ENCODE results near the gene LEMD1.
"Not testable (repeated sequence)": the region's sequence is repeated elsewhere in the genome, so short reads cannot be mapped to it uniquely, and the experiment has no call there.

LEMD1 gene

DNA sequence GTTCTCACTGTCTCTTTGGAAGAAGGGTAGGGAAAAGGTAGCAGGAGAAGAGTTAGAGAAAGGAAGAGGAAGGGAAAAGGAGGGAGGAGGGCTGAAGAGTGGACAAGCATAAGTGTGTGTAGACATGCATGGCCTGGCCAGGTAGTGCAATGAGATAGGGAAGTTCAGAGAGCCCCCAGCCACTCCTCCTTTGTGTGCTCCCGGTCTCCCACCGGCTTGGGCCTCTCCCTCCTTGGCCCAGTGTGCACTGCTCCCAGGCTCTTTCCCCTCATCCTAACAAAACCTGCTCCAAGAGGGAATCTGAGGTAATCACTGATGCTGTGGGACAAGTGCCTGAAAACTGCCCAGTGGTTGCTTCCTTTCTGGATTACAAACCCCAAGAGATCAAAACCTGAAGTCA is 10.3 kb upstream of the LEMD1 start:
- in situ Hi-C loops (cut with HindIII; ENCODE audit: low sequenced_read_pairs) = loop anchor here (5.0 kb wide), 1 partner anchor 70 kb away; the partner anchor contains the start of gene CDK18

DNA sequence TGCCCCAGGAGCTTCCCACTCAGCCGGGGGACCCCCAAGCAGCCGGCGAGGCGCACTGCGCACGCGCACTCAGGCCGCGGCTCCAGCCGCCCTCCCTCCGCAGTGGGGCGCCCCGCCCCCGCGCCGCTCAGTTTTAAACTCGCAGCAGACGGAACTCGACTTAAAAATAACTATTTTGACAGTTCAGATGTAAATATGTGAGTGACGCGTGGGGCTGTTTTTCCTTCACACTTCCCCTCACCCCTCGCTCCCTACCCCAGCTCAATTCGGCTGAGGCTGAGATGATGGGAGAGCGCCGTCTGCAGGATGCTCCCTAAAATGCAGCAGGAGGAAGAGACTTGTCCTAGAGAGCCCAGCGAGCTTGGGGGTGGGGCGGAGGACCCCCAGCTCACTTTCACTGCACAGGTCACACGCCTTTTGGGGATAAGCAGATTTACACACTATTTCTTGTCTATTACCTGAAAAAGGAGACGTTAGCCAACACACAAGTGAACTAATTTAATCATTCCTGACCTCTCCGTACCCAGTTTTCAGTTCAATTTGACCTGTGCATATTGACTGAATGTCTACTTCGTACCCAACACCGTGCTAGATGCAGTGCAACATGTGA is 8.9 kb upstream of the LEMD1 start:
- in situ Hi-C loops (cut with HindIII; ENCODE audit: low sequenced_read_pairs) = loop anchor here (5.0 kb wide), 1 partner anchor 72 kb away; the partner anchor contains the start of gene CDK18

DNA sequence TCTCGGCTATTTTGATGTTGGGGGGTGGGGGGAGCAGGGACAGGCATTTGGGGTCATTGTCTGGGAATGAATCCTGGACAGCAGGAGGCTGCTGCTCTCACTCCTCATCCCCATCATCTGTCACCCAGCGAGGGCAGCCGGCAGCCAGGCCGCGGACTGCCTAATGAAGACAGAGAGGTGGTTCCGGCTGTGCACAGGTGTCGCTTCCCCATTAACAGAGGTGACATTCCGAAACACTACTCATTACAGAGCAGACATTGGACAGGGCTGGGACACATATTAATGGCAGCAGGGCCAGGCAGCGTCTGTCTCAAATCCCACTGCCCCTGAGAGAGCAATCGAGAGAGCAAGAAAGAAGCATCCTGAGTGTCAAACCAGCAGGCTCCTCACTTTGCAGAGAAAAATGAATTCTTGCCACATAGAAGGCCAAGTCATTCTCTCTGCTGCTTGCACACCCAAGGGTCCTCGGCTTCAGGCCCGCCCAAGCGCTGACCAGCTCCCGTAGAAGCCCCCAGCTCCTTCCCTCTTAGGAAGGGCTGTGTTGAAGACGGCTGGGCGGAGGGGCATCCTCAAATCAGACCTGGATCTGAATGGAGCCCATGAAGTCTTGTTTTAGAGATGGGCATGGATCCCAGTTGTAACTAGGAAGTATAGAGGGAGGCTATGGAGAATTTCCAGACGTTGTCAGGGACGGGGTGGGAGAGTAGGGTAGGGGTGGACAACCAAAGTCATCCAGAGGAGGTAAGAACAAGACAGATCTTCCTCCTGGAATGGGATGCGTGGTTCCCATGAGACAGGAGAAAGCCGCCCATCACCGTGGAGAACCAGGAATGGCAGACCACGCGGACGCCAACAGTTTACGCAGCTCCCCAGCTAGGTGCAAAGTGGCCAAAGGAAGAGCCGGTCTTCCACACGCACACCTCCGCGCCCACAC is 8.2 kb upstream of the LEMD1 start:
- in situ Hi-C loops (cut with HindIII; ENCODE audit: low sequenced_read_pairs) = loop anchor here (5.0 kb wide), 3 partner anchors 58 to 92 kb away; partner anchors contain the start of gene CDK18

DNA sequence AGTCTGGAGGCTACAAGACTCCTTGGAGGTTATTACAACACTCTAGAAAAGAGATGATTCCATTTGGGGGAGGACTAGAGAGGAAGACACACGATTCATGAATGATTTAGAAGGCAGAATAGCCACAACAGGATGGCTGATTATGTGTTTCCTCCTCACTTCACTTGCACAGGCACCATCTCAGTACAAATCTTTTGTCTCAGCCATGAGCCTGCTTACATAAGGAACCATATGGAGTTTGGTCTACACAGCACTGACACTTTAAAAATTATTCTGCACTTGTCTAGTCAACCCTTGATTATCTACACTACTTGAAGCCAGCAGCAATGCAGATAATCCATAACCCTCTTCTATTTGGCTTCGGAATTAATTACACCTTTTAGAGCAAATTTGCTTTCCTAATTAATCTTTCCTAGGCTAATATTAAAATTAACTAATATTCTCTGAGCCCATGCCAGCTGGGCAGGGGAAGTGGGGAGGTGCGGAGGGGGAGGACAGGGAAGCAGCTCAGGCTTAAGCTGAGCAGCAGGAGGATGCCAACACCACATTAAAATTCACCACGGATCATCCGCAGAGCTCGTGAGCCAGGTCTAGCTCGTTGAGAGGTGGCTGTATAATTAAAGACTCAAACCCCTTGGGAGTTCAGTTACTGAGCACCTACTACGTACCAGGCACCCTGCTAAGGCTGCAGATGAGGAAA is 3.2 kb upstream of the LEMD1 start:
- in situ Hi-C loops (cut with HindIII; ENCODE audit: low sequenced_read_pairs) = loop anchor here (5.0 kb wide), 2 partner anchors 53 to 97 kb away; no protein-coding TSS in a partner anchor

DNA sequence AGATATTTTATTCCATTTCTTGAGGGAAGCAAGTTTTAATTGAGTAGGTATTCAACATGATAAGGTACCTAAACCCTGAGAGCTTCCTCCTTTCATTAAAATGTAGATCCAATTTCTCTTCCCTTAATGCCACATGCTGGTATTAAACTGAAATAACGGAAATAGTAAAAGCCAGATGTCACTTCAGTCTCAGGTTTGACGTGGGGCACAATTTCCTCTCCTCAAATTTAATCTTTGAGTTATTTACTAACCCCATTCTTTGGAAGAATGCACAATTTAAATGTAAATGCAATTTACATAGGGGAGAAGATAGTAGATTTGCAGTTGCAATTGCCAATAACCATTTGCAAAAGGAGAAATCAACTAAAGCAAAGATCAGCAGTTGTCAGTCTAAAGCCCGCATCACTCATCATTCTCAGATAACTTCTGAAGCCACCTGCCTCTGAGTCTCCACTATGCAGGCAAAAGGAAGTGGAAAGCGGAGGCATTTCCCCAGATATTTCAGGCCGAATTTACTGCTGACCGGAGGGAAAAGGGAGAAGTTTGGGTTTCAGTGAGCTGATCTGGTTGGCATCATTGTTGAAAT is 2.1 kb upstream of the LEMD1 start:
- in situ Hi-C loops (cut with HindIII; ENCODE audit: low sequenced_read_pairs) = no loop called here

DNA sequence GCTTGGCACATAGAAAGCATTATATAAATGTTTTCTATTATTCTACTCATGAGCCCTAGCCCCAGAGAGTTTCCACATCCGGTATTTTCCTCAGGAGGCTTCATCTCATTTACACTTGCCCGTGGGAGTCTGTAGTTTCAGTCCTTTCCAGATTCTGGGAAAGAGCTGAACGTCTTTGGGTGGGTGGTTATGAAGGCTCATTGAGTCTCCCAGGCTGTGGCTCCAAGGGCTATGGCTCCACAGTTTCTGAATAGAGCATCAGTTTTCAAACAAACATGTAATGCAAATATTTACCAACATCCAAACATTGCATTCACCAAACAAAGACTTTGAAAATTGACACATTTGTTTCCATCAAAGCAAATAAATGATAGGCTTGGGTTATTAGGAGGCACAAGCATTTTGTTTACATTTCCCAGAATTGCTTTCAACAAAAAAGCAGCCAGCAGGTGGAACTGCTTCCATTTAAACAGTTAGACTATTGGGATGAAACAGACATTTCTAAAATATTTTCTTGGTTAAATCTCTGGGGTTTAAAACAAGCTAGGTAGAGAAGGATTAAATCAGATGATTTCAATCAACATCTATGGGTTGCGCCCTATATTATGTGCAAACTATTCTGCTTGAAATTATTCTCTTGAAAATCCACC is 1.3 kb upstream of the LEMD1 start:
- in situ Hi-C loops (cut with HindIII; ENCODE audit: low sequenced_read_pairs) = no loop called here

DNA sequence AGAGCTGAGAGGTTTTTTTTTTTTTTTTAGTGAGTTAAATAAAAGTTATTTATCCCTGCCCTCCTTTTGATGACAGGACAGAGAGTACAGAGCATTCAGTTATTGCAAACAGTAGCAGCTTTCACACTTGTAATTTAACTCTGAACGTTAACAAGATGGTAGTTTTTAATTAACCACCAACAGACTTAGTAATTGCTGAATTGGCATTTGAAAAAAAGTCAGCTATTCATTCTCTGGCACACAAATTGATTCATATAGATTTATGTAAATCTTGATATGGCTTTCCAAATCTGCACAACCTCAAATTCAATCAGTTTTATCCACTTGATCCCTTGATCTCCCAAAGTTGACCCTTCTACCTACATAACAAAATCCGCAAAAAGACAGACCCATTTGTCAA is 918 bp downstream of the LEMD1 start:
- in situ Hi-C loops (cut with HindIII; ENCODE audit: low sequenced_read_pairs) = no loop called here

DNA sequence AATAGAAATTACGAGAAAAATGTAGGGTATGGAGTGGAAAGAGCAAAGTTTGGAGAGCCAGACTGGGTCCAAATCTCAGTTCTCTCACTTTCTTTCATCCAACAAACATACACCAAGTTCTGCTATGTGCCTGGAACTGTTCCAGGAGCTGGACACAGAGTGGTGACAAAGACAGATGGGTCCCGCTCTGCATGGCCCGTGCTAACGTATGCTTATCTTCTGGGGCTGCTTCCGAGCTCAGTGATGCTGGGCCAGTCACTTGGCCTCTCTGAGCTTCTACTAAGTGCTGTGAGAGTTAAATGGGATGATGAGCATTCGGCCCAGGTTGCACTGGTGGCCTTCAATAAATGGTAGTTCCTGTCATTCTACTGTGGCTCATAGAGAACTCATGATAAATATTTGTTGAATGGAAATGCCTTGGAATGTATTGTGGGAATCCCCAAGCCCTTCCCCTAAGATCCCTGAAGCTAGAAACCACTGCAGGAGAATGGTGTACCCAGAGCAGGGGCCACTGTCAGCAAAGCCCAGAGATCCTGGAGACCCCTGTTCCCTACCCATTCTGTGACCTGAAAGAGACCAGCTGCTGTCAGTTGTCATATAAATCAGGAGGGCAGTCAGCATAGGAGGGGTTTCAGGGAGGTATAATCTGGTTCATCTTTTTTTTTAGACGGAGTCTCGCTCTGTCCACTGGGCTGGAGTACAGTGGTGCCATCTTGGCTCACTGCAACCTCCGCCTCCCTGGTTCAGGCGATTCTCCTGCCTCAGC is 3.8 kb downstream of the LEMD1 start:
- in situ Hi-C loops (cut with HindIII; ENCODE audit: low sequenced_read_pairs) = no loop called here

DNA sequence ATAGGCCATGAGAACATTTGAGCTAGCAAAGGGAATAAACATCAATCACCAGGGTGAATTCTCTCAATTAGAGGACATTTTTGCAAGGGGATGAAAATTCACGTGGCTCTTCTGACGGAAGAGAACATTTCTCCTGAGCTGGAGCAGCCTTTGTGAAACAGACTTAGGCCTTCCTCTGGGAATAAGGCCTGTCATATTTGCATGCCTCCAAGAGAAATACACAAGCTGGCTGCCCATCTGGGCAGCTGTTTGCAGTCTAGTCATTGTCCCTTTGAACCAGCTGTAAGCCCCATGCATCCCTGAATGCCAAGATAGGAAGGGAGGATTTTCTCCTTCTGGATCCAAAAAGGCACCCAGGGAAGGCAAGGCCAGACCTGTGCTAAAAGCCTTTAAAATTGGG is 5.5 kb downstream of the LEMD1 start:
- in situ Hi-C loops (cut with HindIII; ENCODE audit: low sequenced_read_pairs) = no loop called here

DNA sequence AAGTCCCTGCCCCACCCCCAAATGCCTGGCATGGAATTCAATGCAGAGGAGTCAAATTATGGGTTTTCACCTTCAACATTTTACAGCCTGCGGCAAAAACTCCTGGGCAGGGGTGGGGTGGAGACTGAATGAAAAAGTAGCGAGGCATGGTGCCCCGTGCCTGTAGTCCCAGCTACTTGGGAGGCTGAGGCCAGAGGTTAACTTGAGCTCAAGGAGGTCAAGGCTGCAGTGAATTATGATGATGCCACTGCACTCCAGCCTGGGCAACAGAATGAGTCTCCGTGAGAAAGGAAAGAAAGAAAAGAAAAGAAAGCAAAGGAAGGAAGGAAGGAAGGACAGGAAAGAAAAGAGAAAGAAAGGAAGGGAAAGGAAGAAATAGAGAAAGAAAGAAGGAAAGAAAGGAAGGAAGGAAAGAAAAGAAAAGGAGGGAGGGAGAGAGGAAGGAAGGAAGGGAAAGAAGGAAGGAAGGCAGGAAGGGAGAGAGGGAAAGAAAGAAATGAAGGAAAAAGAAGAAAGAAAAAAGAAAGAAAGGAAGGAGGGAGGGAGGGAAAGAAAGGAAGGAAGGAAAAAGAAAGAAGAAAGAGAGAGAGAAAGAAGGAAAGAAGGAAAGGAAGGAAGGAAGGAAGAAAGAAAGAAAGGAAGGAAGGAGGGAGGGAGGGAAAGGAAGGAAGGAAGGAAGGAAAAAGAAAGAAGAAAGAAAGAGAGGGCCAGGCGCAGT is 11.1 kb downstream of the LEMD1 start:
- in situ Hi-C loops (cut with HindIII; ENCODE audit: low sequenced_read_pairs) = no loop called here

DNA sequence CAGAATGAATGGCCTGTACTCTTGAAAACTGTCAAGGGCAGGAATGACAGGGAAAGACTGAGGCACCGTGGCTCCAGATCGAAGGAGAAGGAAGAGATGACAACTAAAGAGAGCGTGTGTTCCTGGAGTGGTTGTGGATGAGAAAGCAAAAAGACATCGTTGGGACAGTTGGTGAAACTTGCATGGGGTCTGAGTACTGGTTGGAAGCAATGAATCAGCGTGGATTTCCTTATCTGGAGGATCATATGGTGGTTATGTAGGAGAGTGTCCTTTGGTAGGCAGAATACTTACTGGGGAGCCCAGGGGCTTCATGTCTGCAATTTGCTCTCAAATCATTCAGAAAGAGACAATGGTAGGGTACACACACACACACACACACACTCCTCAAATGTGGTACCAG is 13.9 kb downstream of the LEMD1 start:
- in situ Hi-C loops (cut with HindIII; ENCODE audit: low sequenced_read_pairs) = no loop called here

DNA sequence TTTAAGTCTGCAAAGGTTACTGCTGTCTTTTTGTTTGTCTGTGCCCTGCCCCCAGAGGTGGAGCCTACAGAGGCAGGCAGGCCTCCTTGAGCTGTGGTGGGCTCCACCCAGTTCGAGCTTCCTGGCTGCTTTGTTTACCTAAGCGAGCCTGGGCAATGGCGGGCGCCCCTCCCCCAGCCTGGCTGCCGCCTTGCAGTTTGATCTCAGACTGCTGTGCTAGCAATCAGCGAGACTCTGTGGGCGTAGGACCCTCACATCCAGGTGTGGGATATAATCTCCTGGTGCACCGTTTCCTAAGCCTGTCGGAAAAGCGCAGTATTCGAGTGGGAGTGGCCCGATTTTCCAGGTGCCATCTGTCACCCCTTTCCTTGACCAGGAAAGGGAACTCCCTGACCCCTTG is 15.6 kb downstream of the LEMD1 start:
- in situ Hi-C loops (cut with HindIII; ENCODE audit: low sequenced_read_pairs) = not testable (repeated sequence)

DNA sequence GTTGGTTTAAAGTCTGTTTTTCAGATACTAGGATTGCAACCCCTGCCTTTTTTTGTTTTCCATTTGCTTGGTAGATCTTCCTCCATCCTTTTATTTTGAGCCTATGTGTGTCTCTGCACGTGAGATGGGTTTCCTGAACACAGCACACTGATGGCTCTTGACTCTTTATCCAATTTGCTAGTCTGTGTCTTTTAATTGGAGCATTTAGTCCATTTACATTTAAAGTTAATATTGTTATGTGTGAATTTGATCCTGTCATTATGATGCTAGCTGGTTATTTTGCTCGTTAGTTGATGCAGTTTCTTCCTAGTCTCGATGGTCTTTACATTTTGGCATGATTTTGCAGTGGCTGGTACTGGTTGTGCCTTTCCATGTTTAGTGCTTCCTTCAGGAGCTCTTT is 17.4 kb downstream of the LEMD1 start:
- in situ Hi-C loops (cut with HindIII; ENCODE audit: low sequenced_read_pairs) = not testable (repeated sequence)

DNA sequence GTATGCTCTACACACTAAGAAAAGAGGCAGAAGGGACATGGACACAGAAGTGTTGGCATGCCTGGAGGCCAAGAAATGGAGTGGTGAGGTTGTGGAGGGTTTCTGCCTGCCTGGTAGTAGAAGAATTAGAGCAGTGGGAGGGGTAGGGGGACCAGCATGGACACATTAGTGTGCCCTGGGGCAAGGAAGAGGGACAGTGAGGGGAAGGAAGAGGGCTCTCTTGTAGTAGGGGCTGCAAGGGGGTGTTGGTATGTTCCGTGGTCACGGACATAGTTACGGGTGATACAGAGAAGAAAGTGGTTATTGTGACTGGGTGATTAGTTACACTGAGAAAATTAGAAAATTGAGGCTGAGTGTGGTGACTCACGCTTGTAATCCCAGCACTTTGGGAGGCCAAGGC is 23.3 kb downstream of the LEMD1 start:
- in situ Hi-C loops (cut with HindIII; ENCODE audit: low sequenced_read_pairs) = no loop called here

DNA sequence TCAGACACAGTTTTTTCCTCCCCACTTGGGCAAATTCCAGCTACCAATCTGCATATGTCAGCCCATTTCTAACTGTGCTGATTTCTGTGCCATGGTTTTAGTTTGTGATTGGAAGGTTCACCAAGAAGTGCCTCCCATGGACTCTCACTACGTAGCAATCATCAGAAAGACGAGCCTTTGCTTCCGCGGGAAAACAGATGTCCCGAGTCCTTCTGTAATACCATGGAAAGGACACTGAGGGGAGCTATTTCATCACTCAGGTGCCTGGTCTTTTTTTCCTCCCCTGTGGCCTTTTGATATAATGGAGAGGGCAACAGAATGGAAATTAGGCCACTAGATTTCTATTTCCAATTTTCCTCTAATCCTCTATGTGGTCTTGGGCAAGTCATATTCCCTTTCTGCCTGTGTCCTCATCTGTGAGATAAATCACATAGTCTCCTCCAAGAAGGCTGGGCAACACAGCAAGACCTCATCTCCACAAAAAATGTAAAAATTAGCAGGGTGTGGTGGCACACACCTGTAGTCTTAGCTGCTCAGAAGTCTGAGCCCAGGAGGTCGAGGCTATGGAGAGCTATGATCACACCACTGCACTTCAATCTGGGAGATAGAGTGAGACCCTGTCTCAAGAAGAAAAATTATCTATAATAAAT is 24.8 kb downstream of the LEMD1 start:
- in situ Hi-C loops (cut with HindIII; ENCODE audit: low sequenced_read_pairs) = no loop called here

DNA sequence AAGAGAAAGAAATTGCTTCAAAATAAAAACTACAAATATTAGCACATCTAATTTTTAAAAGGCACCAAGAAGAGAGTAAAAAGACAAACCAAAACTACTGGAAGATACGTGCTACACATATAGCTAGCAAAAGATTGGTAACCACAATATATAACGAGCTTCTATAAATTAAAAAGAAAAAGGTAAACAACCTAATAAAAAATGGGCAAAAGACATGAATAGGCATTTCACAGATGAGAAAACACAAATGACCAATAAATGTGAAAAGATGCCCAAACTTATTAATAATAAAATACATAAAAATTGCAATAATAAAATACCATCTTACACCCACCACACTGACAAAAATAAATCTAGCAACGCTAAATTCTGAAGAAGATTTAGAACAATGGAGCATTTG is 26.2 kb downstream of the LEMD1 start:
- in situ Hi-C loops (cut with HindIII; ENCODE audit: low sequenced_read_pairs) = no loop called here

DNA sequence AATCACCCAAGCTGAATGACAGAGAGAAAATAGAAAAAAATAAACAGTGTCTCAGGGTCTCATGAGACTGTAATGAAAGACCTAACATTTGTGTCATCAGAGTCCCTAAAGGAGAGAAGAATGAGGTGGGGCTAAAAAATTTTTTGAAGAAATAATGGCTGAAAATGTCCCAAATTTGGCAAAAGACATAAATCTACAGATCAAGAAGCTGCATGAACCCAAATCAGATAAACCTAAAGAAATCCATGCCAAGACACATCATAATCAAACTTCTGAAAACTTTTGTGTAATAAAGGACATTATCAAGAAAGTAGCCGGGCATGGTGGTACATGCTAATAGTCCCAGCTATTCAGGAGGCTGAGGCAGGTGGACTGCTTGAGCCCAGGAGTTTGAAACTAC is 29.2 kb downstream of the LEMD1 start:
- in situ Hi-C loops (cut with HindIII; ENCODE audit: low sequenced_read_pairs) = no loop called here

DNA sequence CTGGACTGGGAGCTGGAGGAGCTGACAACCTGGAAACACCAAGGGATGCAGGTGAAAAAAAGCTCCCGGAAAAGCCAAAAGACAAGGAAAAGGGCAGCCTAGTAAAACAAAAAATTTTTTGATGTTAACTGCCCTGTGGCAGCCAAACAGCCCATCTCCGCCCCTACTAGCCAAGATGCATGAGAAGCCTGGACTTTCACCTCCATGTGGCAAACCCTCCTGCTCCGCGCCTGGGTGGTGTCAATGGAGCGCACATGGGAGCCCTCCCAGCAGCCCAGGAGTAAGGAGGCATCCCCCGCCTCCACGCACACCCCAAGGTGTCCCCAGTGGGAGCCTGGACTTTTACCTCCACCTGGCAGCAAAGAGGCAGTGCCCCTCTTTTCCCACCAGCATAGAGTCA is 30.5 kb downstream of the LEMD1 start:
- in situ Hi-C loops (cut with HindIII; ENCODE audit: low sequenced_read_pairs) = no loop called here

DNA sequence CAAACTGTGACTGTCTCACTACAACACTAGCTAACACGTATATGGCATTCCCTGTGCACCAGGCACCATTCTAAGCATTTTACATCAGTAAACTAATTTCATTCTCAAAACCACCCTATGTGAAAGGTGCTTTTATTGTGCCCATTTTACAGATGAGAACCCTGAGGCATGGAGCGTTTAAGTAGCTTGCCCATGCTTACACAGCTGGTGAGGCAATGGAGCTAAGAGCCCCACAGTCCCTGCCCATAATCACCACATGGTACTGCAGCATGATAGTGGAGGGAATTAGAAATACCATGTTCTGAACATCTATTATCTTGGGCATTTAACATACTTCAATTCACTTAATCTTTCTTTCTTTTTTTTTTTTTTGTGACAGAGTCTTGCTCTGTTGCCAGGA is 34.0 kb downstream of the LEMD1 start:
- in situ Hi-C loops (cut with HindIII; ENCODE audit: low sequenced_read_pairs) = no loop called here

All from endothelial cell of hepatic sinusoid (primary cell).